ENCODE data around the gene ATP5MC2.

DNA sequence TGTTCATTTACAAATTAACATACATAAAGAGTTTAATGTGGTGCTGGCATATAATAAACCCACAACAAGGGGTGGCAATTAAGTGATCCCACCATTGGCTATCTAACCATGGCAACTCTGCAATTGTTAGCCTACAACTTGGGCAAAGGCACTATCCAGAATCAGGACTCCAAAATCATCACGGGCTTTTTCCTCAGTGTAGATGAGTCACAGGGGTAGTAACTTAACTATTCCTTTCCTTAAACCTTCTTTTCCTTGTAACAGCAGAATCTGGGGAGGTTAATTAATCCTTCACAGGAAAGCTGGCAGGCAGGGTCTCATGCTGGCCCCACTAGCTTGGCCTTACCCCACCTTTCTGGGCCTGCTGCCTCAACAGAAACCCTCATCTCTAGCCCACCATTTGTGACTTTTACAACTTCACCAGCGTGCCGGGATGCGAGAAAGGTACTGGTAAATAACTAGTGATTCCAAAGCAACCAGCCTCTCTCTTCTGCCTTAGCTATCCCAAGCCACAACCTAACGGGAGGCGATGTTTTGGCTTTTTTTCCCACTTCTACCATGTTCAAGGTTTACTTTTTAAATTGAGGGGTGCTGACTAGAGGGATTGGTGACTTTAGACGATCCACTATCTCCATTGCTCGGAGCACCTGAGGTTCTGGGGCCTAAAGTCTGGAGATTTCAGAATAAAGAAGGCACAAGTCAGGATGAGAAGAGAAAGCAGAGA, 744 bp downstream of the ATP5MC2 start:
- TF ChIP-seq, protein P1, sequence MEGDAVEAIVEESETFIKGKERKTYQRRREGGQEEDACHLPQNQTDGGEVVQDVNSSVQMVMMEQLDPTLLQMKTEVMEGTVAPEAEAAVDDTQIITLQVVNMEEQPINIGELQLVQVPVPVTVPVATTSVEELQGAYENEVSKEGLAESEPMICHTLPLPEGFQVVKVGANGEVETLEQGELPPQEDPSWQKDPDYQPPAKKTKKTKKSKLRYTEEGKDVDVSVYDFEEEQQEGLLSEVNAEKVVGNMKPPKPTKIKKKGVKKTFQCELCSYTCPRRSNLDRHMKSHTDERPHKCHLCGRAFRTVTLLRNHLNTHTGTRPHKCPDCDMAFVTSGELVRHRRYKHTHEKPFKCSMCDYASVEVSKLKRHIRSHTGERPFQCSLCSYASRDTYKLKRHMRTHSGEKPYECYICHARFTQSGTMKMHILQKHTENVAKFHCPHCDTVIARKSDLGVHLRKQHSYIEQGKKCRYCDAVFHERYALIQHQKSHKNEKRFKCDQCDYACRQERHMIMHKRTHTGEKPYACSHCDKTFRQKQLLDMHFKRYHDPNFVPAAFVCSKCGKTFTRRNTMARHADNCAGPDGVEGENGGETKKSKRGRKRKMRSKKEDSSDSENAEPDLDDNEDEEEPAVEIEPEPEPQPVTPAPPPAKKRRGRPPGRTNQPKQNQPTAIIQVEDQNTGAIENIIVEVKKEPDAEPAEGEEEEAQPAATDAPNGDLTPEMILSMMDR (IDR thresholded peaks at IDR 0.05; ENCODE audit: insufficient read depth, low read length, poor library complexity, severe bottlenecking): no peak
- no peak for TF ChIP-seq EZH2phosphoT487 (conservative IDR thresholded peaks at IDR 0.05; ENCODE audit: low read length)

All from SU-DHL-6 (cell line).